Right renal cortex interstitium (tissue), 3 donors: ENCODE results near the gene NDUFAF8. TPM values are rescaled to one million over a fixed set of nuclear protein-coding genes. Genes with fewer than 3 reads are reported as not detected.
"Not testable (repeated sequence)": the region's sequence is repeated elsewhere in the genome, so short reads cannot be mapped to it uniquely, and the experiment has no call there.

Source experiments
- DNase-seq, 3 donors: peaks; one replicate each; pipeline ENCODE4 v3.0.0-alpha.2; 2013; ENCODE audit warnings: low read depth in 3 of 3, low spot score in 2 of 3
- polyA plus RNA-seq, 3 donors: library from polyadenylated mRNA; unstranded; fragments of 120-200 nt; gene quantifications; one replicate each; pipeline ENCODE4 v1.2.1, GENCODE V29; 2013; ENCODE audit not compliant: insufficient read length in 3 of 3

Gene NDUFAF8
- polyA plus RNA-seq, 3 donors = 41.1 to 59.0 (median 53.6) TPM

GRCh38 chr17:81222620-81222905 is 16.6 kb upstream of the NDUFAF8 start:
- no peak for DNase-seq

- DNase-seq = peak; percentile 88 to 95 (median 89)
These were observed 16.0 kb upstream of the NDUFAF8 start, which contains the start of gene CEP131 for GRCh38 chr17:81222906-81223761. Gene CEP131 (minus strand): TSS chr17:81222965. CDS start chr17:81220056, 2,909 bp downstream.

- DNase-seq = no peak
These were observed 15.4 kb upstream of the NDUFAF8 start for GRCh38 chr17:81223762-81224130.

- not testable (repeated sequence) for DNase-seq
These were observed 11.5 kb upstream of the NDUFAF8 start for GRCh38 chr17:81227630-81228029.

- DNase-seq = no peak
These were observed 10.7 kb upstream of the NDUFAF8 start for GRCh38 chr17:81228420-81228819.

GRCh38 chr17:81228834-81229665 is 10.1 kb upstream of the NDUFAF8 start:
- DNase-seq = no peak

GRCh38 chr17:81229666-81229920 is 9.5 kb upstream of the NDUFAF8 start:
- DNase-seq = no peak

GRCh38 chr17:81230043-81230820 is 8.9 kb upstream of the NDUFAF8 start:
- DNase-seq = no peak

- no peak for DNase-seq
These were observed 7.9 kb upstream of the NDUFAF8 start for GRCh38 chr17:81231121-81231645.

- DNase-seq = no peak
These were observed 7.1 kb upstream of the NDUFAF8 start for GRCh38 chr17:81231766-81232581.

GRCh38 chr17:81232616-81233241 is 6.4 kb upstream of the NDUFAF8 start:
- no peak for DNase-seq

- DNase-seq = no peak
These were observed 5.8 kb upstream of the NDUFAF8 start for GRCh38 chr17:81233316-81233715.

- no peak for DNase-seq
These were observed 5.2 kb upstream of the NDUFAF8 start for GRCh38 chr17:81233811-81234505.

GRCh38 chr17:81234506-81234855 is 4.6 kb upstream of the NDUFAF8 start:
- DNase-seq = no peak

- no peak for DNase-seq
These were observed 3.9 kb upstream of the NDUFAF8 start for GRCh38 chr17:81234940-81235821.

GRCh38 chr17:81235822-81236740 is 3.0 kb upstream of the NDUFAF8 start:
- DNase-seq = no peak

GRCh38 chr17:81236784-81237183 is 2.3 kb upstream of the NDUFAF8 start:
- no peak for DNase-seq
